A172 (cell line): ENCODE results near the gene NUP98. TPM values are rescaled to one million over a fixed set of nuclear protein-coding genes. Genes with fewer than 3 reads are reported as not detected.

ENCODE experiments used
- DNase-seq: peaks from one replicate; pipeline ENCODE4 v3.0.0-alpha.2; 2015; ENCODE audit warnings: low spot score
- total RNA-seq: library from RNA; depleted of rRNA; stranded (reverse); fragments of >200 nt; shearing (Covaris generic); gene quantifications from 2 replicates; pipeline ENCODE4 v1.2.3, GENCODE V29; 2014; rRNA removed

The NUP98 gene
- total RNA-seq, result 96.6 and 104 TPM in 2 replicates

DNA sequence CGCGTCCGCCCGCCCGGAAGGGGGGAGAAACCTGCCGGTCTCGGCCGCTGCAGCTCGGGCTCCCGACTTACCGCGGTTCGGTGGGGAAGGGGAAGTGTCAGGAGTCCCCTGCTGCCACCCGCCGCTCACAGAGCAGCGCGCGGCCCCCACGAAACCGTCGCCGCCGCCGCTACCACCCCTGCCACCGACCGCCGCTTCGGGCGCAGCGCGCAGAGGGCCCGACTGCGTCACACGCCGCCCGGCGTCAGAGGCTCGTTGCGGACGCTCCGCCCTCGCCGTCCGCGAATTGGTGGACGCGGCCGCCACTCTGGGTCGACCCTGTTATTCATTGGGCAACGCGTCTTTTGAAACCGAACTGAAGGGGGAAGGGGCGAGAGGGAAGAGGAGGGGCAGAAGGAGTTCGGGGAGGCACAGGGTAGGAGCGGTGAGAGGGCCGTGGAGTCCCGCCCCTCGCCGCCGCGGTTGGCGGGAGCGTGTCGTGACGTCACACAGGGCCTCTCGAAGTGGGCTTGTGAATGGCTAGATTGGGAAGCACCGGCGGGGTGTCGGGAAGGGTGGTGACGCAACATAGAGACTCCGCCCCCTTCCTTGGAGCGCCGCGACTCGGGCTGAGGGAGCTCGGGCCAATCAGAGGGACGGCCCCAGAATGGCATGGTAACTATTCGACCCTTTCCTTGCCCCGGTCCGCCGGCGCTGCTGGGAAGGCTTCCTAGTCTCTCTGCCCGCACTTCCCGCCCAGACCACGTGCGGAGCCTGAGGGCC is at the start of gene NUP98:
Gene NUP98, minus strand, starts transcription at position 226 of the 762 bp plus-strand sequence. CDS start 15,437 bp downstream, outside the sequence.
- peak; percentile 100 for DNase-seq

DNA sequence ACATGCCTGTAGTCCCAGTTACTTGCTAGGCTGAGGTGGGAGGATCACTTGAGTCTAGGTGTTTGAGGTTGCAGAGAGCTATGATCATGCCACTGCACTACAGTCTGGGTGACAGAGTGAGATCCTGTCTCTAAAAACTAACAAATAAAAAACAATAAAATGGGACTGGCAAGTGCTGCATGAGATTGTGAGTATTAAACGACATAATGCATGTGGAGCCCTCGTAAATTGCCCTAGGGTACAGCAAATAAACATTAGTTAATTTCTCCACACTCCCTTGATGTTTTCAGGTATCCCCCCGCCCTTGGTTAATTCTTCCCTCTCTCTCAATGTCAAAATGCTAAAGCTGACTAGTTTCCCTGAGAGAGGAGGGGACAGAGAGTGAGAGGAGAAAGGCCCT is 48.3 kb upstream of the NUP98 start:
- no peak for DNase-seq

DNA sequence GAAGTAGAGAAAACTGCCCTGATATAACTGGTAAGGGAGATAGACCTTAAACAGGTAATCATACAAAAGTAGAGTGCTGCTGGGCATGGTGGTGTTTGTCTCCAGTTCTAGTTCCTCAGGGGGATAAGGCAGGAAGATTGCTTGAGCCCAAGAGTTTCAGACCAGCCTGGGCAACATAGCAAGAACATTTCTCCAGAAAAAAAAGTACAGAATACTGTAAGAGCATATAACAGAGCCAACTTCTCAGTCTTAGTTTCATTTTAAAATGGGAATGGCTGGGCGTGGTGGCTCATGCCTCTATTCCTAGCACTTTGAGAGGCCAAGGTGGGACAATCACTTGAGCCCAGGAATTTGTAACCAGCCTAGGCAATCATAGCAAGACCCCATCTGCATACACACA is 47.9 kb upstream of the NUP98 start:
- no peak for DNase-seq

DNA sequence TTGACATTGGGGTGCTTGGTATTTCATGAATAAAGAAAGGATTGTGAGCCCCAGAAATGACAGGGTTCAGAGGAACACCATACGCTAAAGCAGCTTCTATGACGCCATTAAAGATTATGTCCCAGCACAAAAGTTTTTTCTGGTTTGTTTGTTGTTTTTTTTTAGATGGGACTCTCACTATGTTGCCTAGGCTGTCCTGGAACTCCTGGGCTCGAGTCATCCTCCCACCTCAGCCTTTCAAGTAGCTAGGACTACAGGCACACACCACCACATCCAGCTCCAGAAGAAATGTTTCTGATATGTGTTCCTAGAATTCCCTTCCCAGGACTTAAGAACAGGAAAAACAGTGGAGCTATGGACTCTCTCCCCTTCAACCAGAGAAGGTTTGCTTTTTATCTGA is 46.0 kb upstream of the NUP98 start:
- DNase-seq, result no peak

DNA sequence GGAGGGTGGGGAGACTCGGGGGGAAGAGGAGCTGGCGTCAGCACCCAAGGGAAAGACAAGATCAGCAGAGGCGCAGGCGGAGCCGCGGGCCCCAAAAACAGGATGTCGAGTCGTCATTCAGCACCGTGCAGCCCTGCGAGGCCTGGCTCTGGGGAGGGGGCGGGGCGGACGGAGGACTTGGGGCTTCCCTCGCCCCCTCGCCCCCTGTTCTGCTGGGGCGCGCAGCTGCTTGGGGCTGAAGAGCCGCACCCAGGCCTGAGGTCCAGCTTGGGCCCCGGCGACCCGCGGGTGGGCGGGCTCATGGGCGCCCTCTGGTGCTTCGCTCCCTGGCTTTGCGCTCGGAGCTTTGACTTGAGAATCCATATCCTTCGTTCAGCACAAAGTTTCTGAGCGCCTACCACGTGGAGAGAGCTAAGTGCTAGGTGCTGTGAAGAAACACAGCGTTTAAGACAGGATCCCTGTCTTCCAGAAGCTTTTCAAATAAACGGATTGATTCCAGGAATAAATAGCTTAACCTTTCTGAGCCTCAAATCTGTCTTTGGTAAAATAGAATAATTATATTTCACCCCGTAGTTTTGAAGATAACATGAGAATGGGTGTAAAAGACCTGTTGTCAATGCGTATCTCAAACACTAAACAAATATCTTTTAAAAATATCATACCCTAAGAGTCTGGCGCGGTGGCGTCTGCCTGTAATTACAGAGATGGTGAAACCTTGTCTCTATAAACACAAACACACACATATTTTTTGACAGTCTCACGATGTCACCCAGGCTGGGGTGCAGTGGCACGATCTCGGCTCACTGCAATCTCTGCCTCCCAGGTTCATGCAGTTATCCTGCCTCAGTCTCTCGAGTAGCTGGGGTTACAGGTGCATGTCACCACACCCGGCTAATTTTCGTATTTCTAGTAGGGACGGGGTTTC is 44.3 kb upstream of the NUP98 start:
- DNase-seq, result peak; percentile 80

DNA sequence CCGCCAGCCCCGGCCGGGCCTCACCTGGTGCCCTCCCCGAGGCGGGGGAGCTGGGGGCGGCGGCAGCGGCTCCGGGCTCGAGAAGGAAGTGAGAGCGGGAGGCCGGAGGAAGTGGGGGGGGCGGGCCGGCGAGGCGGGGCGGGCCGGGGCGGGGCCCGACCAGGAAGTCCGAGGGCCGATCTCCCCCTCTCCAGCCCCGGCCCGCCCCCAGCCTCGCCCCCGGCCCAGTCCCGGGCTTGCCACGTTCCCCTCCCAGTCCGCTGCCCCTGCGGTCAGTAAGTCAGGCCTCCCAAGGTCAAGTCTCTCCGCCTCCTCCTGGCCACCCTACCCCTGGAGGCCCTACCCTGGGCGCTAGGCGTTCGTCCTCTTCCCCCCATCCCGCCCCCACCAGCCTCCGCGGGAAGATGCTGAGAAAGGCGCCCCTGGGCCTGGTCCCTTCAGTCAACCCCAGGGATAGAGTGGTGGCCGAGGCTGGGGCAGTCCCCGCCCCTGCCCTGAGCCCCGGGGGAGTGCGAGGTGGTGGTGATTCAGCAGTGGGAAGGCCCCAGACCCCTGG is 43.6 kb upstream of the NUP98 start, which contains the start of gene RHOG:
Gene RHOG, minus strand, starts transcription at position 90 of the 556 bp plus-strand sequence. CDS start 12,821 bp downstream, outside the sequence.
- peak; percentile 82 for DNase-seq

DNA sequence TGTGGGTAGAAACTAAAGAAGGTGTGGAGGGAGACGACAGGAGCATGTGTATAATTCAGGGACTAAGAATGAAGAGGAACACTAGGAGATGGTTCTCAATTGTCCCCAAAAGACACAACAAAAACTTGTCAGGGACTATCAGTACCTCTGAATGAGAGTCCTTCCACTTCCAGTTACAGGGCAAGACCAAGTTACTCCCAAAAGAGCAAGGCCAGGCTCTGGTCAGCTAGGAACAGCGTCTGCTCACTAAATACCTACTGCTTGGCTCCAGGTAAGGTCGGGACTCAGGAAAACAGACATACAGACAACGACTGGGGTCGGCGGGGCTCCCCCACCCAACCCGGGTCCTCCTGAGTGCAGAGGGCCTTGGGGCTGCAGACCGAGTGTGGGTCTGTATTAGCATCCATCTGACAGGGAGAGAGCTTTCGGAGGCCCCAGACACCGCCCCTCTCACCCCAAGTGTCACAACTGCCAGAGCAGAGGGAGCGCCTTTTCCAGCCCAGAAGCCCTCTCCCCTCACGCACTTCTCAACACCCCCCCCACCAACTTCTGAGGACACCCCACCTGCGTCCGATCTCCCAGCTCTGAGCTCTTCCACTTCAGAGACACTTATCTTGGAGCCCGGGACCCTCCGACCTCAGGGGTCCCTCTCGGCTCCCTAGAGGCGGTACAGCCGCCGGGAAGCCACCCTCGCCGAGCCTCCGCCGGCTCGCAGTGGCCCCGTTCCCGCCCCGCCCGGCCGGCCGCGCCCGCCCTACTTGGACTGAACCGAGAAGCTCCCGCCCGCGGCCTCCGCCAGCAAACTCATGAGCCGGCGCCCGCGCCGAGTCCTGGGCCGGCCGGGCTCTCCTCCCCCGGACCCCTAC is 42.9 kb upstream of the NUP98 start:
- DNase-seq, result no peak

DNA sequence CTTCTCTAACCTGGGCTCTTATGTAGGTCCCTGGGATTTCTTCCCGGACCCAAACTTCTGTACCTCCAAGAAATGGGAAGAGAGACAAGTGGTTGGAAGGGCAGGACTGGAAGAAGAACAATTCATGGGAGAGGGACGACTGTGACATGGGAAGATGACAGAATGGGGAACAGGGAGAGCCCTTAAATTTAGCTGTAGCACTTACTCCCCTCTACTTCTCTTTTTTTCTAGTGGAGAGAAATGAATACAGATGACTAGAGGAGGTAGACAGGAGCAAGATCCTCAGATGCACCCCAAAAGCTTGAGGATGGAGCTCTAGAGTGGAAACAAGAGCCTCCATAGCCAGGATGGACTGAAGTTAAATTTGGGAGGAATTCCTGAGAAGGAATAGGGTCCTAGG is 41.1 kb upstream of the NUP98 start:
- no peak for DNase-seq

DNA sequence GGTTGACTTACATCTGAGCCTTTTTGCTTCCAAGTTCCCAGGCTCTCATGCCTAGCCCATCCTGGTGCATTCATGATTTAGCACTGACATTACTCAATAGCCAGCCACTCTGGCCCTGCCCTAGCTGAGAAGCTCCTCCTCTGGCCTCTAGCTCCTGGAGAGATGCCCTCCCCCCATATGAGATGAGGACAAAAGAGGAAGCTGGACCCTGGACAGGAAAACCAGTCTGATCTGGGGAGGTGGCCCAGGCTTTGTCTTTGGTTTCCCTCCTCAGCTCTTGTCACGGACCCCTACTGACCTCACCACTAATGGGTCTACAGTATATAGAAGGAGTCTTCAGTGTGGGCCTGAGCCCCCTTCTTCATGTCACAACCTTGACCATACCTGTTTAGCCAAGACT is 40.4 kb upstream of the NUP98 start:
- DNase-seq, result no peak

DNA sequence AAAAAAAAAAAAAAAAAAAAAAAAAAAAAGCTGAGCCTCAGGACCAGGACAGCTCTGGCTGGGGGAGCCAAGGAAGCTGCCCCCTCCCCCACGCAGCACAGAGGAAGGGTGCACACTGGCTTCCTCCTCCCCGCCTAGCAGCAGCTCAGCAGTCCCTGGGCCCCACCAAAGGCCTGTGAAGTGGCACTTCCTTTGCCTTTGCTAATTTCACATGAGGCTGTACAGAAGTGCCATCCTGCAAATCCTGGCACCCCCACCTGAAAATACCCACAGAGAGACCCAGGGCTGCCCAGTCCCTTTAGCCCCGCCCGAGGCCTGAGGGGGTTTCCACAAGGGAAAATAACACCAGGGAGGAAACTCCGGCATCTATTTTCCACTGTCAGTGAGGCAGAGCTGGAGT is 39.5 kb upstream of the NUP98 start:
- no peak for DNase-seq

DNA sequence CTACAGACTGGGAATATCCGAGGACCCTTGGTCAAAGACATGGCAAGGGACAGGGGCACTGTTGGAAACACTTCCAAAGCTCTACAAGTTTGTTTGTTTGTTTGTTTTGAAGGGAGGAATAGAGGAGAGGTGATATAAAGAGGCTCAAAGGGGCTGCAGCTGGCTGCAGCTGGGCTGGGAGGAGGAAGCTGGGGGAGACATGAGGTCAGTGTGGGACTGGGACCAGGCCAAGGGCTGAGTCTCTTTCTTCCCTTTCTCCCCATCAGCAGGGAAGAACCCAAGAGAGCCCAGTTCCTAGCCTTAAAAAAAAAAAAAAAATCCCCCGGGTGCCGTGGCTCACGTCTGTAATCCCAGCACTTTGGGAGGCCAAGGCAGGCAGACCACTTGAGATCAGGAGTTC is 38.4 kb upstream of the NUP98 start:
- no peak for DNase-seq

DNA sequence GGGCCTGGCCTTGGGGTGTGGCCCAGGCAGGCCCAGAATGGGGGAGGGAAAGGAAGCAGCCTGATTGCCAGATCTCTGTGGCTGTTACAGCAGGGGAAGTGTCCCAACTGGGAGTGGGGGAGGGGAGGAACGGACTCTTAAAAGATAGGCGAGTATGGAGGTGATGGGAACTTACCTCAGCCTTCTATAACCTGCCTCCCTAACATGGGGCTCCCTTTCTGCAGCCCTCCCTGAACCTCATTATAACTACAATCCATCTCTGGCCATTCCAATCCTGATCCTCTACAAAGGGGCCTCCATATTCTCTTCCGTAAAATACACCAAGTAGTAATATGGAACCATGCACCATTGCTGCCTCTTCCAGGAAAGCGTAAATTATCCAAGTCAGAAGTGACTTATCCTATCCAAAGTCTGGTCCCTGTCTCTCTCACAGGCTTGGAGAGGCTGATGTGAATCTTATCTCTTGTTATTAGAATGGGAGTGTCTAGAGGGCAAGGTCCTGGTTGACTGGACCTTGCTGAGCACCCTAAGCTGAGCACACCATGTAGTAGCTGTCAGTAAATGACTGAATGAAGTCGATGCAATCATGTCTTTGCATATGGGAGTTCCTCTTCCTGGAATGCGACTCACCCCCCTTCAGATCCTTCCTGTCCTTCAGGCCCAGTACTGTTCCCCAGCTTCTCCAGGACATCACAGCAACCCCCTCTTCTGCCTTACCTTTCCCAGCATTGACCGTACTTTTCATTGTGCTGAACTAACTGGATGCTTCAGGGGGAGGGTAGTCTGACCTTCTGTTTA is 37.5 kb upstream of the NUP98 start:
- no peak for DNase-seq

DNA sequence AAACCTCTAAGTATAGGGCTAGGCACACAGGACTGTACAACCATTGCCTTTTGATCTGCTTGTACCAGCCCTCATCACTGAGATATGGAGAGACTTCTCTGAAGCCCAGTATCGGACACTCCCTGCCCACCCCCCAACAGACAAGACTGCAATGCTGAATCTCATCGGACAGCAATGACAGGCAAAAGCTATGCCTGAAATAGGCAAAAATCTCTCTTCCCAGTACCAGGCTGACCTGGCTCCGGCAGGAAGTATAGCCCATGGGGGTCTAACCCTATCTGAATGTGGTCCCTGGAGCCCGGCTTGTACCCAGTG is 37.0 kb upstream of the NUP98 start:
- no peak for DNase-seq

DNA sequence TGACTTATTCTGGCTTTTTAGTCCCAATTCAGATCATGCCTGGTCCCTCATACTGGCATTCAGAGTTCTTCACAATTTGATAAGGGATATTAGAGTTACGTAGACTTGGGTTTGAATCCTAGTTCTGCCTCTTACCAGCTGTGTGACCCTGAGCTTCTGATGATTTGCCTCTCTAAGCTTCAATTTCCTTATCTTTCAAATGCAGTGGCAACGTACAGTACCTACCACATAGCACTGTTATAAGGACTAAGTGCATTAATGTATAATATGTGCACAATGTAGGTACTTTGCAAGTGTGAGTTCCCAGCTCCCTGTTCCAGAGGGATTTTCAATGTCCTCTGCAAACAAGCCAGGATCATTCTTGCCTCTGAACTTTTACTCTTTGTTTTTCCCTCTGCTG is 36.1 kb upstream of the NUP98 start:
- DNase-seq, result no peak

DNA sequence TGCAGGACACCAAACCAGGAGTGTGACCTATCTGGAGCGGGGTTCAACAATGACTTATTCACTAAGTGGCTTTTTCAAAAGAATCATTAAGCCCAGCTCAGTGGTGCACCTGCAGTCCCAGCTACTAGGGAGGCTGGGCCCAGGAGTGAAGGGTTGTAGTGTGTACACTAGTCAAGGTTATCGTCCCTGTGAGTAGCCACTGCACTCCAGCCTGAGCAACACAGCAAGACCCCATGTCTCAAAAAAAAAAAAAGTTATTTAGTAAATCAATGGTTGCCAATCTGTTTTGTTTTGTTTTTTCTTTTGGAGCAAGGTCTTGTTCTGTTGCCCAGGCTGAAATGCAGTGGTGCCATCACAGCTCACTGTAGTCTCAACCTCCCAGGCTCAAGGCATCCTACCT is 35.5 kb upstream of the NUP98 start:
- DNase-seq, result no peak

DNA sequence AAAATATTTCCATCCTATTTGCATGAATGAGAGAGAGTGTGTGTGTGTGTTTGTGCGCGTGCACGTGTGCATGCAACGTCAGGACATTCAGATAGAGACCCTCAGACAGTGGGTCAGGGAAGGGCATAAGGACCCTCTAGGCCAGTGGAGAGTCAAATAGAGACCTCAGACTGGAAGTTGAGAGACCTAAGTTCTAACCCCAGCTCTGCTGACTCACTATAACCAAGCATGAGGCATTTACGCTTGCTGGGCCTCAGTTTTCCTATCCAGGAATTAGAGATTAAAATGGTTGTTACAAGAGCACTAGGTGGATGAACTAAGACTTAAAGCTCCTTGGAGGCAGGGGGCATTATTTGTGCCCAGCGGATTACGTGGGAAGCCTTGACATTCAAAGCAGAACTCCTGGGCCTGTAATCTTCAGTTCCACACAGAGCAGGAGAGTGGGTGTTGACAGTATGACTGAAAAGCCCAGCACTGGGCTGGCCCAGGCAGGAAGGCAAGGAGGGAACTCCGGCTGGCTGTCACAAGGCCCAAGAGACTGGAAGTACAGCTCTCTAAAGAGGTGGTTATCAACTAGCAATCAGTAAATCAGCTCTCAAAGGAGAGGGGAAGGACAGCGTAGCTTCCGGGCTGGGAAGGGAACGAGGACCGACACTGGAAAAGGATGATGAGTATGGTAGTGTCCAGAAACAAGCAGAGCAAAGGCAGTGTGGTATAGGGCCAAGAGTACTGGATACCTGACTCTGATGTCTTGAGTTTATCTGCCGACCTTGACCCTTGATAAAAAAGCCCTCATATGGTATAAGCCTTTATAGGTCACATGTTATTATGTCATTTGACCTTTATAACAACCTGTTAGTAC is 34.3 kb upstream of the NUP98 start:
- no peak for DNase-seq

DNA sequence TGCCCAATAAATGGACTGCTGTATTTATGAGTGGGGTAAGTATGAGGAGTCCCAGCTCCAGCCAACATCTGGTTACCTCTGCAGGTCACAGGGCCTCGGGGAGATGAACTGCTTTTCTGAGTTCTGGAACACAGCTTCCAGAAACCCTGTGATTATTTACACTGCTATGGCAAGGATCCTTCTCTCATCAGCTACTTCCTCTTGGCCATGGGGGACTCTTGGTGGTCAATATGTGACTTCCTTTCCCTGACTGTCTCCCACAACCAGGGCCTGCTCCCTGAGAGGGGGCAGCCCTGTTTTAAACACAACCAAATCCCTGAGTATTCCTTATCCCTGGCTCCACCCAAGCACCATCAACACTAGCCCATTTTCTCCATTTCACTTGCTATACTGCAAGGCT is 33.4 kb upstream of the NUP98 start:
- no peak for DNase-seq

DNA sequence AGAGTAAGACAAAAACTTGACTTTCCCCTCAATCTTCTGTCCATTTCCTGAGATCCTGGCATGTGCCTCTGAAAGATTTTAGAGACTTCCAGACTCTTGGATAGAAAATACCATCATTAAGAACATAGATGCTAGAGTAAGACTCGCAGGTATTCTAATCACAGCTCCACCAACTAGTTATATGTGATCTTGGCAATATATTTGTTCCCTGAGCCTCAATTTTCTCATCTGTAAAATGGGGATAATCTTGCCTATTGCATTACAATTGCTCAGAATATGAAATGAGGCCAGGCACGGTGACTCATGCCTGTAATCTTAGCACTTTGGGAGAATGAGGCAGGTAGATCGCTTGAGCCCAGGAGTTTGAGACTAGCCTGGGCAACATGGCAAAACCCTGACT is 32.7 kb upstream of the NUP98 start:
- no peak for DNase-seq

DNA sequence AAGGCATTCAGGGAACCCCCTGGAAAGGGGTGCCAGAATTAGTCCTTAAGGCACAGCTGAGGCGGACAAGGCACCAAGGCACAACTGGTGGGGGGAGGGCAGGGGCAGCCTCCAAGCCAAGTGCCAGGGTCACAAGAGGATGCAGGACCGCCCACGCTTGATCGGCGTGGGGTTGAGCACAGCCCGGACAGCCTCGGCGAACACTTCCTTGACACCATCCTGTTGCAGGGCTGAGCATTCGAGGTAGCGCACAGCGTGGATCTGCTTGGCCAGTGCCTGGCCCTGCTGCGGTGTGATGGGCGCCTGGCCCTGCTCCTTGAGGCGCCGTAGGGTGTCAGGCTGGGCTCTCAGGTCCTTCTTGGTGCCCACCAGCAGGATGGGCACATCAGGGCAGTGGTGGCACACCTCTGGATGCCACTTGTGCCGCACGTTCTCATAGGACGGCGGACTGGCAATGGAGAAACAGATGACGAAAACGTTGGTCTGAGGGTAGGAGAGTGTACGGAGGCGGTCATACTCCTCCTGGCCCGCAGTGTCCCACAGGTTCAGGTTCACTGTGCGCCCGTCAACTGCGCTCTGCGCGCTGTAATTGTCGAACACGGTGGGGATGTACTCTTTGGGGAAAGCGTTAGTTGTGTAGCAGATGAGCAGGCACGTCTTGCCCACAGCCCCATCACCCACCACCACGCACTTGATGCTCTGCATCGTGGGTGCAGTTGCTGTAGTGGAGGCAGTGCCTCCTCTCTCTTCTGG is 30.3 kb upstream of the NUP98 start:
- DNase-seq, result no peak
